Trophoblast cell (in vitro differentiated cells and primary cell): ENCODE measurements around the gene ERP44.
"Not testable (repeated sequence)": the region's sequence is repeated elsewhere in the genome, so short reads cannot be mapped to it uniquely, and the experiment has no call there.

Experiments used
- DNase-seq, 2 donors: peaks; one replicate each; pipeline ENCODE4 v3.0.0-alpha.2; 2016
- H2AFZ ChIP-seq: 2 replicates; pipeline ENCODE4 v1.6.1; 2013; ENCODE audit warnings: low read length, moderate library complexity, mild to moderate bottlenecking; ENCODE audit not compliant: insufficient read depth, poor library complexity
- H2AK5ac ChIP-seq: 2 replicates; pipeline ENCODE4 v1.6.1; 2013; ENCODE audit warnings: mild to moderate bottlenecking, low read length
- H2BK120ac ChIP-seq: 2 replicates; pipeline ENCODE4 v1.6.1; 2013; ENCODE audit warnings: low read length, mild to moderate bottlenecking, moderate library complexity; ENCODE audit not compliant: insufficient read depth, poor library complexity
- H2BK12ac ChIP-seq: 2 replicates; pipeline ENCODE4 v1.6.1; 2013; ENCODE audit warnings: mild to moderate bottlenecking, low read length, moderate library complexity
- H2BK5ac ChIP-seq: 2 replicates; pipeline ENCODE4 v1.6.1; 2013; ENCODE audit warnings: low read length, low read depth, moderate library complexity, mild to moderate bottlenecking; ENCODE audit not compliant: poor library complexity
- H3K14ac ChIP-seq: 2 replicates; pipeline ENCODE4 v1.6.1; 2013; ENCODE audit warnings: mild to moderate bottlenecking, low read length
- H3K18ac ChIP-seq: 2 replicates; pipeline ENCODE4 v1.6.1; 2013; ENCODE audit warnings: mild to moderate bottlenecking, low read length
- H3K23ac ChIP-seq: 2 replicates; pipeline ENCODE4 v1.6.1; 2013; ENCODE audit warnings: low read length
- H3K27ac ChIP-seq: 2 replicates; pipeline ENCODE4 v1.5.1; 2013; ENCODE audit warnings: low read depth, mild to moderate bottlenecking, inconsistent platforms, low read length, moderate library complexity
- H3K27me3 ChIP-seq: 2 replicates; pipeline ENCODE4 v1.6.1; 2013; ENCODE audit warnings: inconsistent platforms, mild to moderate bottlenecking, low read length, moderate library complexity; ENCODE audit not compliant: insufficient read depth
- H3K36me3 ChIP-seq, 2 experiments: 1 replicate in 1 of 2; 2 replicates in 1 of 2; pipeline ENCODE4 v1.6.1; 2013; ENCODE audit warnings: low read length in 2 of 2, mild to moderate bottlenecking in 2 of 2, moderate library complexity in 1 of 2; ENCODE audit not compliant: insufficient read depth in 2 of 2, control insufficient read depth in 1 of 2
- H3K4ac ChIP-seq: 2 replicates; pipeline ENCODE4 v1.6.1; 2013; ENCODE audit warnings: low read depth, mild to moderate bottlenecking, low read length, moderate library complexity
- H3K4me1 ChIP-seq, 2 experiments: 1 replicate in 1 of 2; 2 replicates in 1 of 2; pipeline ENCODE4 v1.6.1; 2013; ENCODE audit warnings: low read length in 2 of 2, mild to moderate bottlenecking in 2 of 2, moderate library complexity in 1 of 2; ENCODE audit not compliant: insufficient read depth in 2 of 2, control insufficient read depth in 1 of 2
- H3K4me2 ChIP-seq: 2 replicates; pipeline ENCODE4 v1.6.1; 2013; ENCODE audit warnings: inconsistent platforms, mild to moderate bottlenecking, low read length, moderate library complexity
- H3K4me3 ChIP-seq: 2 replicates; pipeline ENCODE4 v1.5.1; 2013; ENCODE audit warnings: mild to moderate bottlenecking, low read depth, low read length, inconsistent platforms
- H3K79me1 ChIP-seq: one replicate; pipeline ENCODE4 v1.6.1; 2013; ENCODE audit warnings: low read length
- H3K79me2 ChIP-seq: 2 replicates; pipeline ENCODE4 v1.6.1; 2013; ENCODE audit warnings: low read length, mild to moderate bottlenecking; ENCODE audit not compliant: control insufficient read depth, insufficient read depth, poor library complexity
- H3K9ac ChIP-seq: 2 replicates; pipeline ENCODE4 v1.6.1; 2013; ENCODE audit warnings: mild to moderate bottlenecking, low read length
- H3K9me3 ChIP-seq: 2 replicates; pipeline ENCODE4 v1.6.1; 2013; ENCODE audit warnings: low read depth, mild to moderate bottlenecking, control low read depth, inconsistent platforms, low read length; ENCODE audit not compliant: insufficient read depth
- H4K12ac ChIP-seq: 2 replicates; pipeline ENCODE4 v1.6.1; 2013; ENCODE audit warnings: low read depth, mild to moderate bottlenecking, low read length, moderate library complexity
- H4K8ac ChIP-seq: 2 replicates; pipeline ENCODE4 v1.6.1; 2013; ENCODE audit warnings: low read depth, mild to moderate bottlenecking, low read length, moderate library complexity
- H4K91ac ChIP-seq: one replicate; pipeline ENCODE4 v1.6.1; 2013; ENCODE audit warnings: low read depth, mild to moderate bottlenecking, low read length, moderate library complexity
- WGBS: extraction: QIAGEN DNeasy Blood & Tissue Kit; methylation state at CpG from one replicate; pipeline ENCODE4 v1.1.7; 2013; ENCODE audit warnings: missing lambda C conversion rate; ENCODE audit not compliant: insufficient read length, insufficient coverage; ENCODE audit errors: extremely low coverage; 5-methylcytosine and 5-hydroxymethylcytosine counted together

ERP44 gene

GRCh38 chr9:100072805-100073204 lies 26.0 kb downstream of the ERP44 start:
- no peak overlapping the region for H3K14ac ChIP-seq
- DNase-seq, result no peak
- H3K36me3 ChIP-seq, result peaks cover 0 to 2% of the 10 kb centered on the region in 2 experiments
- H3K9ac ChIP-seq, result no peak overlapping the region
- no peak overlapping the region for H2BK120ac ChIP-seq
- no peak overlapping the region for H4K91ac ChIP-seq
- WGBS, result no CpG with 5 or more reads among the region's 2 CpGs
- no peak overlapping the region for H4K8ac ChIP-seq
- no peak overlapping the region for H2BK12ac ChIP-seq
- H3K4me3 ChIP-seq, result no peak overlapping the region
- H3K4me2 ChIP-seq, result no peak overlapping the region
- no peak overlapping the region for H3K27ac ChIP-seq
- H3K79me2 ChIP-seq, result no peaks in the 10 kb centered on the region
- H2BK5ac ChIP-seq, result no peak overlapping the region
- H3K23ac ChIP-seq, result no peak overlapping the region
- no peak overlapping the region for H4K12ac ChIP-seq
- no peak overlapping the region for H2AK5ac ChIP-seq
- H3K79me1 ChIP-seq, result no peaks in the 10 kb centered on the region
- no peak overlapping the region for H3K18ac ChIP-seq
- H3K4me1 ChIP-seq, result no peaks in the 10 kb centered on the region
- no peak overlapping the region for H3K4ac ChIP-seq
- H3K27me3 ChIP-seq, result no peaks in the 10 kb centered on the region
- no peaks in the 10 kb centered on the region for H3K9me3 ChIP-seq
- no peak overlapping the region for H2AFZ ChIP-seq

GRCh38 chr9:100071271-100071670 lies 27.5 kb downstream of the ERP44 start:
- Histone ChIP-seq H4K91ac (no peak overlapping the region), H4K8ac (no peak overlapping the region), H2BK12ac (no peak overlapping the region), H3K14ac (no peak overlapping the region), H4K12ac (no peak overlapping the region), H3K27me3 (no peaks in the 10 kb centered on the region), H3K23ac (no peak overlapping the region), H3K79me2 (no peaks in the 10 kb centered on the region), H2AK5ac (no peak overlapping the region), H3K4me3 (no peak overlapping the region), H2BK5ac (no peak overlapping the region), H3K79me1 (no peaks in the 10 kb centered on the region), H2BK120ac (no peak overlapping the region), H3K4me2 (no peak overlapping the region), H3K18ac (no peak overlapping the region), H3K4me1 (no peaks in the 10 kb centered on the region), H3K9ac (no peak overlapping the region), H3K9me3 (no peaks in the 10 kb centered on the region), H3K27ac (no peak overlapping the region), H3K4ac (no peak overlapping the region), H2AFZ (no peak overlapping the region), H3K36me3 (no peaks in the 10 kb centered on the region)
- DNase-seq, result peak in 1 of 2 donors; percentile 66
- no CpG with 5 or more reads among the region's 2 CpGs for WGBS

GRCh38 chr9:100070104-100071041 lies 28.4 kb downstream of the ERP44 start:
- Histone ChIP-seq H3K9me3 (no peaks in the 10 kb centered on the region), H2BK120ac (no peak overlapping the region), H4K12ac (no peak overlapping the region), H3K27ac (no peak overlapping the region), H2BK12ac (no peak overlapping the region), H2AK5ac (no peak overlapping the region), H3K36me3 (no peaks in the 10 kb centered on the region), H2BK5ac (no peak overlapping the region), H3K14ac (no peak overlapping the region), H4K91ac (no peak overlapping the region), H3K4ac (no peak overlapping the region), H3K4me1 (no peaks in the 10 kb centered on the region), H3K27me3 (no peaks in the 10 kb centered on the region), H3K18ac (no peak overlapping the region), H3K4me2 (no peak overlapping the region), H3K23ac (no peak overlapping the region), H3K4me3 (no peak overlapping the region), H3K9ac (no peak overlapping the region), H4K8ac (no peak overlapping the region), H3K79me1 (no peaks in the 10 kb centered on the region), H3K79me2 (no peaks in the 10 kb centered on the region), H2AFZ (no peak overlapping the region)
- WGBS, result no CpG with 5 or more reads among the region's 2 CpGs
- peak in 1 of 2 donors; percentile 18 for DNase-seq

GRCh38 chr9:100069068-100069467 lies 29.7 kb downstream of the ERP44 start:
- H3K14ac ChIP-seq, H3K4me3 ChIP-seq, H3K79me2 ChIP-seq, H3K4ac ChIP-seq, H3K27ac ChIP-seq, H3K4me2 ChIP-seq, H2BK5ac ChIP-seq, H3K36me3 ChIP-seq, H2AK5ac ChIP-seq, H3K18ac ChIP-seq, H4K8ac ChIP-seq, DNase-seq, H3K23ac ChIP-seq, H4K91ac ChIP-seq, H3K9me3 ChIP-seq, H3K79me1 ChIP-seq, H3K27me3 ChIP-seq, H2BK12ac ChIP-seq, H4K12ac ChIP-seq, H3K9ac ChIP-seq, H3K4me1 ChIP-seq, H2AFZ ChIP-seq, H2BK120ac ChIP-seq: not testable (repeated sequence)
- no CpG with 5 or more reads among the region's 3 CpGs for WGBS
